Measurements from ENCODE around the gene C9orf153.

DNA sequence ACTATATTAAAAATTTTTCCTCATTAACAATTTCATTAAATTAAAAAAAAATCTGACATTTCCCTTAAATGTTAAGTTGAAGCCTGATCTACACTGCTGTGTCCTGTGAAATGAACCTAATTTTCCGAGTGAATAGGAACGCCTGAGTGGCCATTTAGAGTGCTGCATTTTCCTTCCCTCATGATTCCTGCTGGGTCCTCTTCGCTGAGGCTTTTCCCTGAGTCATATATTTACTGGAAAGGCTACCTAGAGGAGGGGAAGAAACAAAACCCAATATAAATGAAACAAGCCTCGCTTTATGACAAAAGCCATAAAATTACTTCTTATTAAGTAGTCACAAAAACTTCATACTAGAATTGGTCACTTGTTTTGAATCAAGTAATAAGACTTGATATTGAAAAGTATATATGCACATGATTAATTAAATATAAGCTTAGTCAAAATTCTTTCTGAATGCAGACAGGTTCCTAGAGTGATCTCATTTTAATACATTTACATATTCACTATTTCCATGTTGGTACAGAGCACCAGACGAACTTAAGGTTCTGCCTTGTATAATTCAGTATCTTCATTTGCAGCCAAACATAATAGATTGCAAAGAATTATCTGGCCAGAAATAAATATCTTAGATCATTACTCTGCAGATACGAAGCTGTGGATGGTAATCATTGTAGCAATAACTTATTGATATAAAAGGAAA, 29.2 kb upstream of the C9orf153 start:
- TF ChIP-seq TAF1 (IDR thresholded peaks at IDR 0.05; ENCODE audit: low read depth, low read length) (no peak), POLR2AphosphoS5 (IDR thresholded peaks at IDR 0.05; ENCODE audit: low read depth, low read length) (no peak), POLR2A (IDR thresholded peaks at IDR 0.05; ENCODE audit: low read depth, low read length) (no peak), SPI1 (IDR thresholded peaks at IDR 0.05; ENCODE audit: low read depth, low read length) (no peak)

Data from GM12891 (cell line).